Activated naive CD8-positive, alpha-beta T cell treated with anti-CD3 and anti-CD28 coated beads, Interleukin-2, amount 50 U/mL, for 16 hours (primary cell): ENCODE measurements around the gene MYBPH.

ENCODE experiments used
- DNase-seq: peaks from one replicate; pipeline ENCODE4 v3.0.0-alpha.2; 2020; ENCODE audit warnings: low read depth, low spot score

Gene MYBPH

GRCh38 chr1:203178821-203179666, 3.4 kb upstream of the MYBPH start:
- DNase-seq = no peak

- no peak for DNase-seq
Observed at GRCh38 chr1:203178083-203178482, 2.5 kb upstream of the MYBPH start.

GRCh38 chr1:203177470-203178039, 1.9 kb upstream of the MYBPH start:
- DNase-seq = no peak

- no peak for DNase-seq
Observed at GRCh38 chr1:203177036-203177405, 1.4 kb upstream of the MYBPH start.

- DNase-seq = no peak
Observed at GRCh38 chr1:203176273-203177035, 828 bp upstream of the MYBPH start.

- DNase-seq = no peak
Observed at GRCh38 chr1:203175827-203176241, 208 bp upstream of the MYBPH start.

GRCh38 chr1:203174324-203174985, 1.2 kb downstream of the MYBPH start:
- DNase-seq = no peak

- DNase-seq = no peak
Observed at GRCh38 chr1:203173566-203173965, 2.1 kb downstream of the MYBPH start.

- DNase-seq = no peak
Observed at GRCh38 chr1:203173011-203173555, 2.5 kb downstream of the MYBPH start.

- DNase-seq = no peak
Observed at GRCh38 chr1:203172184-203173010, 3.2 kb downstream of the MYBPH start.

- no peak for DNase-seq
Observed at GRCh38 chr1:203171341-203172183, 4.1 kb downstream of the MYBPH start.

- no peak for DNase-seq
Observed at GRCh38 chr1:203170625-203171330, 4.8 kb downstream of the MYBPH start.

GRCh38 chr1:203169770-203170520, 5.7 kb downstream of the MYBPH start:
- DNase-seq = no peak

GRCh38 chr1:203168991-203169390, 6.6 kb downstream of the MYBPH start:
- no peak for DNase-seq

GRCh38 chr1:203168256-203168786, 7.3 kb downstream of the MYBPH start:
- no peak for DNase-seq

- DNase-seq = no peak
Observed at GRCh38 chr1:203167913-203168200, 7.8 kb downstream of the MYBPH start.

- no peak for DNase-seq
Observed at GRCh38 chr1:203167026-203167912, 8.4 kb downstream of the MYBPH start.
